Thyroid gland (tissue), 4 donors: ENCODE measurements around the gene UCK2. TPM values are rescaled to one million over a fixed set of nuclear protein-coding genes. Genes with fewer than 3 reads are reported as not detected.
A peak's percentile ranks its signal among the peaks of the same experiment; 100 is the strongest.
"Not testable (repeated sequence)": the region's sequence is repeated elsewhere in the genome, so short reads cannot be mapped to it uniquely, and the experiment has no call there.

ENCODE experiments used
- DNase-seq, 2 donors: peaks; one replicate each; pipeline ENCODE4 v3.0.0-alpha.2; 2019
- H3K27ac ChIP-seq, 3 donors: fragments of 200-600 bp; sonication (generic); 1 replicate in 2 of 3; 2 replicates in 1 of 3; pipeline ENCODE4 v1.5.1; 2016 to 2019; ENCODE audit warnings: mild to moderate bottlenecking in 1 of 3, moderate library complexity in 1 of 3
- H3K27me3 ChIP-seq: fragments of 200-600 bp; sonication (generic); one replicate; pipeline ENCODE4 v1.5.1; 2019
- H3K36me3 ChIP-seq, 2 donors: fragments of 200-600 bp; sonication (generic); one replicate each; pipeline ENCODE4 v1.5.1; 2016 to 2019
- H3K4me1 ChIP-seq, 2 donors: fragments of 200-600 bp; sonication (generic); one replicate each; pipeline ENCODE4 v1.5.1; 2017 to 2019
- H3K4me3 ChIP-seq, 3 donors: fragments of 200-600 bp; sonication (generic); replicated peaks in 1 of 3; 1 replicate in 2 of 3; 2 replicates in 1 of 3; pipeline ENCODE4 v1.5.1; 2016; ENCODE audit warnings: mild to moderate bottlenecking in 1 of 3
- H3K9me3 ChIP-seq: fragments of 200-600 bp; sonication (generic); one replicate; pipeline ENCODE4 v1.5.1; 2017
- POLR2A ChIP-seq, 2 donors: fragments of 450-650 bp; IDR thresholded peaks; one replicate each; pipeline ENCODE4 v1.6.1; 2017; ENCODE audit warnings: antibody characterized with exemption in 2 of 2, mild to moderate bottlenecking in 2 of 2, moderate library complexity in 1 of 2
- WGBS, 2 donors: methylation state at CpG; one replicate each; pipeline ENCODE4 v1.1.5; 2017; 5-methylcytosine and 5-hydroxymethylcytosine counted together
- intact Hi-C: fragments of 100-400 bp; cut with DNase I; formaldehyde crosslinking; loops from one replicate; pipeline ENCODE4 v1.15.1; 2023
- total RNA-seq, 4 donors: library from RNA; depleted of rRNA; stranded (reverse); fragments of >200 nt; gene quantifications; one replicate each; pipeline ENCODE4 v1.2.3, GENCODE V29; 2016
- TF ChIP-seq, protein P1 (sequence below), 6 experiments: fragments of 200-600 bp in 3 of 6; fragments of 450-650 bp in 3 of 6; sonication (generic) in 3 of 6; IDR thresholded peaks; one replicate each; pipeline ENCODE4 v1.5.1; 2016 to 2019; ENCODE audit warnings: antibody characterized with exemption in 6 of 6, mild to moderate bottlenecking in 2 of 6, inconsistent platforms in 1 of 6, moderate library complexity in 1 of 6

UCK2 gene
- total RNA-seq: 10 to 100 TPM; 15.9 to 21.0 (median 19.3) TPM

DNA sequence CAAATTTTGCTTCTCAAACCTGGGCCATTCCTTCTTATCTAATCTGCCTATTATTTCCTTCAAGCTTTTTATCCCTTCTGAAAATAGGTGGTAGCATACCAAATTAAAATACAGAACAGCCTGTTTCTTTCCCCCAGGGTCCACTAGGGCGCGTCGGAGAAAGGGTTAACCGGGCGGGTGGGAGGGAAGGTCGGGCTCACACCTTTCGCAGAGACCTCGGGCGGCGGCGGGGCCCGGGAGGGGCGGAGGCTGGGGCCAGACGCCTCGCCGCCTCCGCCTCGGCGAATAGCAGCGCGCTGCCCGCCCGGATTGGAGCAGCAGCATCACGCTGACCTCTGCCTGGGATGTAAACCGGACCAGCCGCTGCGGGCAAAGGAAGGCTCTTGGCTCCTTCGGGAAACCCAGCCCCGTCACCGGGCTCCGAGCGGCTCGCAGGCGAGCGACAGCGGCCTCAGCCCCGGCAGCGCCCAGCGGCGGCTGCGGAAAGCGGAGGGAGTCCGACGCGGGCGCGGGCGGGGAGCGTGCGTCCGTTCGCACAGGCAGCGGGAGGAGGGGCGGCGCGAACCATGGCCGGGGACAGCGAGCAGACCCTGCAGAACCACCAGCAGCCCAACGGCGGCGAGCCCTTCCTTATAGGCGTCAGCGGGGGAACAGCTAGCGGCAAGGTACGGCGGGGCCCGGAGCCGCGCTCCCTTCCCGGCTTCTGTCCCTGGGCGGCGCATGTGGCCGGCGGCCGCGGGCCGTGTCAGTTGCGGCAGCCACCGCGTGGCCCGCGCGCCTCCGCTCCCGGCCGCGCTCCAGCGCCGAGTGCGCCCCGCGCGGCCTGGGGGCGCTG is at the start of gene UCK2:
TSS of gene UCK2 (plus strand) at position 347 of the 835 bp plus-strand sequence. CDS start at position 567, 220 bp downstream.
- peaks cover 5% of the 10 kb centered on the region in 2 donors for H3K4me1 ChIP-seq
- peak within 1 kb of the TSS; percentile 72 to 87 (median 72) for H3K4me3 ChIP-seq
- TF ChIP-seq, protein P1, sequence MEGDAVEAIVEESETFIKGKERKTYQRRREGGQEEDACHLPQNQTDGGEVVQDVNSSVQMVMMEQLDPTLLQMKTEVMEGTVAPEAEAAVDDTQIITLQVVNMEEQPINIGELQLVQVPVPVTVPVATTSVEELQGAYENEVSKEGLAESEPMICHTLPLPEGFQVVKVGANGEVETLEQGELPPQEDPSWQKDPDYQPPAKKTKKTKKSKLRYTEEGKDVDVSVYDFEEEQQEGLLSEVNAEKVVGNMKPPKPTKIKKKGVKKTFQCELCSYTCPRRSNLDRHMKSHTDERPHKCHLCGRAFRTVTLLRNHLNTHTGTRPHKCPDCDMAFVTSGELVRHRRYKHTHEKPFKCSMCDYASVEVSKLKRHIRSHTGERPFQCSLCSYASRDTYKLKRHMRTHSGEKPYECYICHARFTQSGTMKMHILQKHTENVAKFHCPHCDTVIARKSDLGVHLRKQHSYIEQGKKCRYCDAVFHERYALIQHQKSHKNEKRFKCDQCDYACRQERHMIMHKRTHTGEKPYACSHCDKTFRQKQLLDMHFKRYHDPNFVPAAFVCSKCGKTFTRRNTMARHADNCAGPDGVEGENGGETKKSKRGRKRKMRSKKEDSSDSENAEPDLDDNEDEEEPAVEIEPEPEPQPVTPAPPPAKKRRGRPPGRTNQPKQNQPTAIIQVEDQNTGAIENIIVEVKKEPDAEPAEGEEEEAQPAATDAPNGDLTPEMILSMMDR (IDR thresholded peaks at IDR 0.05): peak in 2 of 6 experiments; percentile 23 to 25
- peak in 1 of 2 donors; percentile 77 for TF ChIP-seq POLR2A (IDR thresholded peaks at IDR 0.05)
- H3K27me3 ChIP-seq: no peaks in the 10 kb centered on the region
- H3K27ac ChIP-seq: peak within 1 kb of the TSS; percentile 67 to 88 (median 81)
- intact Hi-C loops: loop anchor here (10.0 kb wide), 1 partner anchor 203 kb away; no protein-coding TSS in a partner anchor
- no peaks in the 10 kb centered on the region for H3K36me3 ChIP-seq
- DNase-seq: peak; percentile 80 to 82
- 0% methylated on average over 40 of the region's 94 CpGs for WGBS, 2 donors
- no peaks in the 10 kb centered on the region for H3K9me3 ChIP-seq

GRCh38 chr1:165778197-165778596 is 49.2 kb upstream of the UCK2 start:
- not testable (repeated sequence) for H3K27ac ChIP-seq

GRCh38 chr1:165783519-165783918 is 43.9 kb upstream of the UCK2 start:
- intact Hi-C loops, DNase-seq, H3K27me3 ChIP-seq, H3K4me1 ChIP-seq, H3K9me3 ChIP-seq, H3K36me3 ChIP-seq, H3K4me3 ChIP-seq, H3K27ac ChIP-seq: not testable (repeated sequence)
- WGBS, 2 donors: 92% methylated on average over 11 of the region's 11 CpGs

More at GRCh38 chr1:165778197-165778596, 49.2 kb upstream of the UCK2 start:
- H3K4me1 ChIP-seq, H3K27me3 ChIP-seq, H3K36me3 ChIP-seq, DNase-seq, H3K9me3 ChIP-seq, H3K4me3 ChIP-seq: not testable (repeated sequence)
- intact Hi-C loops: loop anchor here (10.0 kb wide), 1 partner anchor 63 kb away; no protein-coding TSS in a partner anchor
- 85 to 90% methylated on average over 3 of the region's 3 CpGs for WGBS, 2 donors

DNA sequence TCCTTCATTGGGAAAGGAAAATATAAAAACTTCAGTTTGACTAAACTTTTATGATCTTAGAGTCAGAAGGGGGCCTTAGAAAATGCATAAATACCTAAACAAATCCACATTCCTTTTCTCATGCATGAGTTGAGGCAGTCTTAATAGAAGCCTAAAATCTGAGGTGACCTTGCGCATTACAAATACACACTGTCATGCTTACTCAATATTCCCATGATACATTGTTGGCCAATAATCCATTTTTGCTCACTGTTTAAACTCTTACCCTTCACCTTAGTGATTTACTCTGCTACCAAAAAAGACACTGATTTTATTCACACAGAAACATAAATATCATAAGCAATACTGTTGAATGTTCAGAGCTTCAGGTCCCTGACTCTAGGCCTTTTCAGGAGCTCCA is 39.7 kb upstream of the UCK2 start:
- Histone ChIP-seq H3K4me1 (no peaks in the 10 kb centered on the region), H3K9me3 (no peaks in the 10 kb centered on the region), H3K27me3 (no peaks in the 10 kb centered on the region), H3K4me3 (no peak overlapping the region), H3K27ac (no peak overlapping the region), H3K36me3 (no peaks in the 10 kb centered on the region)
- DNase-seq: no peak
- intact Hi-C loops: no loop called here
- 98 to 100% methylated on average over 1 of the region's 1 CpG for WGBS, 2 donors
- TF ChIP-seq POLR2A (IDR thresholded peaks at IDR 0.05): no peak
- TF ChIP-seq, protein P1 (IDR thresholded peaks at IDR 0.05): no peak

DNA sequence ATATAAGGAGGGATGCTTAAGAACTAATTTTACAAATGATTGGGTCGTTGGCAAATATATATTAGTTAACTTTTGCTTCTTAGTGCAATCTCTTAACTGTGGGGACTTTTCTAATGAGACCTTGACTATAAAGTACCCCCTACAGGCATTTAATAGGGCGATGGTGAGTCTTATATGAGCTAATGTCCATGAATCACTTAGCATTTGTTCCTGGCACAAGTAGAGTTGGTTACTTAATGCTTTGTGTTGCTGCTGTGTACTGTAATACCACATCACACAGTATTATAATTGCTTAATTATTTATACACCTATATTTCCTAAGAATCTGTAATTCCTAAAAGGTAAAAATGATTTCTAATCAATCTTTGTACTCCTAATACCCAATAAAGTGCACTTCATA is 33.5 kb upstream of the UCK2 start:
- Histone ChIP-seq H3K27ac (no peak overlapping the region), H3K27me3 (no peaks in the 10 kb centered on the region), H3K9me3 (no peaks in the 10 kb centered on the region), H3K4me1 (no peaks in the 10 kb centered on the region), H3K4me3 (no peak overlapping the region), H3K36me3 (no peaks in the 10 kb centered on the region)
- DNase-seq: no peak
- WGBS, 2 donors: 63 to 66% methylated on average over 2 of the region's 2 CpGs
- intact Hi-C loops: no loop called here
- TF ChIP-seq POLR2A (IDR thresholded peaks at IDR 0.05): no peak
- TF ChIP-seq, protein P1 (IDR thresholded peaks at IDR 0.05): no peak

DNA sequence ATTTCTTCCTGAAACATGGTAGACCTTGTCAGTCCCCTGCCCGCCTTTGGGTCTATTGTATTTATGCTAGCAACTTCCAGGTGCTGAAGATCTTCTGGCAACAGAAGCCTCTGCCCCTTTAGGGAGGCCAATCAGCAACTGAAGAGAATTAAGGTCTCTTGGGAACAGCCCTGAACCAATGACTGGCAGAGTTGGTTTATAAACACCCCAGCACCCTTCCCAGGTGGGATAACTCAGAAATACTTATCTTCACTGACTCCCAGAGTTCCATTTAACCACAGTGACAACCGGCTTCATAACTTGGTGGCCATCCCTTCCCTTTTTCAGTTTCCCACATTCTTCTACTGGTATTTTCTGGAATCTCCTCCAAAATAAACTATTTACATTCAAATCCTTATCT is 31.5 kb upstream of the UCK2 start:
- DNase-seq: no peak
- H3K4me1 ChIP-seq: no peaks in the 10 kb centered on the region
- no peaks in the 10 kb centered on the region for H3K36me3 ChIP-seq
- 75 to 86% methylated on average over 2 of the region's 2 CpGs for WGBS, 2 donors
- no peaks in the 10 kb centered on the region for H3K27me3 ChIP-seq
- no peaks in the 10 kb centered on the region for H3K9me3 ChIP-seq
- no peak overlapping the region for H3K4me3 ChIP-seq
- H3K27ac ChIP-seq: no peak overlapping the region
- intact Hi-C loops: no loop called here
- no peak for TF ChIP-seq POLR2A (IDR thresholded peaks at IDR 0.05)
- TF ChIP-seq, protein P1 (IDR thresholded peaks at IDR 0.05): no peak
